GM12874 (cell line): ENCODE results near the gene RNF167.

ENCODE experiments used
- CTCF ChIP-seq: IDR thresholded peaks from 2 replicates; pipeline ENCODE4 v1.5.1; 2011; ENCODE audit warnings: low read depth, mild to moderate bottlenecking, control low read depth, low read length, moderate library complexity; ENCODE audit not compliant: insufficient read depth

The RNF167 gene

DNA sequence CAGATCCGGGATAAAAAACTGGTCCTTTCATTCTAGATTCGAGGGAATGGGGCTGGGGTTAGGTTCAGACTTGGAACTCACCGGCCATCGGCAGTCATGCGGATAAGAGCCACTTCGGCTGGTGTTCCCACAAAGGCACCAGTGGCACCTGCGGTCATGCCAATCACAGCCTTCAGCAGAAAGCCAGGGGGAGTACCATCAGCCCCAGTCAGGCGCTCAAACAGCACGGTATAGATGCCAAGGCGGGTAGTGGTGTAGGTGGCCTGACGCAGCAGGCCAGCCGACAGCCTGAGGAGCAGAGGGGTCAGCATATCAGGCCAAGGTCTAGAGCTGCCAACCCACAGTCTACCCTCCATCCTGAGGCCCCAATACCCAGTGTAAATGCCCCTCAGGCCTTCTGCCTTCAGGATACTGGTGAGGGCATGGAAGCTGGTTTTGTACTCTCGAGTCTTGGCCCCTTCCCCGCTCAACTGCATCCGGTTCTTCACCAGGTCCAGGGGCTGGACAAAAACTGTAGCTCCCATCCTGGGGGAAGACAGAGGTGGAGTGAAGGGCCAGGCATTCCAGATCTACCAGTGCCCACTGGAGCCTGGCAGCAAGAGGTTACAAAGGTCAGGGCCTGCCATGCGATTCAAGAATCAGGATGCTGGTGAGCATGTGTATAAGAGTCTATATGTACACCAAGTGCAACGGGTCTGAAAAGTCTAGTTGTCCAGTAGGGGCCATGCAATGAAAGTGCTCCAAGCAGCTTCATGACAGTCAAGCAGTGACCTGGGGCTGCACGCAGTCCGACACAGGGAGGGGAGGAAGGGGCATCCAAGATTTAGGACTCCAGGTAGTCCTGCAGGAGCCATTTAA lies 1.2 kb upstream of the RNF167 start:
- TF ChIP-seq CTCF: no peak

GRCh38 chr17:4939546-4939795 lies 597 bp upstream of the RNF167 start:
- TF ChIP-seq CTCF: no peak

- no peak for TF ChIP-seq CTCF
Measured at GRCh38 chr17:4940555-4941318, 669 bp downstream of the RNF167 start.

GRCh38 chr17:4941319-4941610 lies 1.2 kb downstream of the RNF167 start:
- no peak for TF ChIP-seq CTCF

- no peak for TF ChIP-seq CTCF
Measured at GRCh38 chr17:4942760-4943508, 2.9 kb downstream of the RNF167 start.

GRCh38 chr17:4944163-4944553 lies 4.1 kb downstream of the RNF167 start:
- no peak for TF ChIP-seq CTCF

DNA sequence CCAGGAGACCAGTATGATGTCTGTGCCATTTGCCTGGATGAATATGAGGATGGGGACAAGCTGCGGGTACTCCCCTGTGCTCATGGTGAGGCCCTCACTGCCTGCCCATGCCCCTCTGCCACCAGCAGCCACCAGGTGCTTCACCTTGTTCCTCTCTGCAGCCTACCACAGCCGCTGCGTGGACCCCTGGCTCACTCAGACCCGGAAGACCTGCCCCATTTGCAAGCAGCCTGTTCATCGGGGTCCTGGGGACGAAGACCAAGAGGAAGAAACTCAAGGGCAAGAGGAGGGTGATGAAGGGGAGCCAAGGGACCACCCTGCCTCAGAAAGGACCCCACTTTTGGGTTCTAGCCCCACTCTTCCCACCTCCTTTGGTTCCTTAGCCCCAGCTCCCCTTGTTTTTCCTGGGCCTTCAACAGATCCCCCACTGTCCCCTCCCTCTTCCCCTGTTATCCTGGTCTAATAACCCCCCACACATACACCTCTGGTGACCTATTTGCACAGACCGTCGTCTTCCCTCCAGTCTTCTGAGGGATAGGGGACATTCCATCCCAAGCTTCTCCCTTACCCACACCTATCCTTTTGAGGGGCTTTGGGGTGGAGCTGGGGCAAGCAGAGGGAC lies 4.6 kb downstream of the RNF167 start:
- TF ChIP-seq CTCF: no peak
